Endothelial cell of umbilical vein (primary cell): ENCODE measurements around the gene PHKA2.

ENCODE experiments used
- CTCF ChIP-seq, 2 donors: IDR thresholded peaks; 1 replicate in 1 of 2; 2 replicates in 1 of 2; pipeline ENCODE4 v1.5.1; 2011; ENCODE audit warnings: low read length in 2 of 2, mild to moderate bottlenecking in 2 of 2, moderate library complexity in 2 of 2, control low read depth in 1 of 2, inconsistent platforms in 1 of 2, low read depth in 1 of 2; ENCODE audit not compliant: insufficient read depth in 1 of 2; ENCODE audit errors: extremely low read depth in 1 of 2
- EZH2 ChIP-seq: IDR thresholded peaks from 2 replicates; pipeline ENCODE4 v1.6.1; 2012; ENCODE audit warnings: borderline replicate concordance, low read depth, mild to moderate bottlenecking, moderate library complexity, low read length, inconsistent platforms; ENCODE audit not compliant: severe bottlenecking
- JUN ChIP-seq: IDR thresholded peaks from 2 replicates; pipeline ENCODE4 v1.6.1; 2011; ENCODE audit warnings: borderline replicate concordance, low read depth; ENCODE audit not compliant: insufficient read length, insufficient read depth
- POLR2A ChIP-seq: IDR thresholded peaks from 2 replicates; pipeline ENCODE4 v1.6.1; 2012; ENCODE audit warnings: low read depth, mild to moderate bottlenecking, control low read depth, low read length
- TF ChIP-seq, protein P1 (sequence below): IDR thresholded peaks from 2 replicates; pipeline ENCODE4 v1.6.1; 2011; ENCODE audit not compliant: insufficient read depth, insufficient read length

GRCh38 chrX:18931972-18932371 is 51.9 kb downstream of the PHKA2 start:
- TF ChIP-seq, protein P1, sequence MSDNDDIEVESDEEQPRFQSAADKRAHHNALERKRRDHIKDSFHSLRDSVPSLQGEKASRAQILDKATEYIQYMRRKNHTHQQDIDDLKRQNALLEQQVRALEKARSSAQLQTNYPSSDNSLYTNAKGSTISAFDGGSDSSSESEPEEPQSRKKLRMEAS, result no peak
- TF ChIP-seq CTCF (IDR thresholded peaks at IDR 0.05; ENCODE audit: extremely low read depth in 1 of 2, insufficient read depth in 1 of 2, low read depth in 1 of 2, low read length in 2 of 2) (peak; percentile 23 to 35), POLR2A (no peak), EZH2 (no peak), JUN (no peak)
